Fibroblast of lung (primary cell): ENCODE measurements around the gene FH.

ENCODE experiments used
- CTCF ChIP-seq, 2 donors: IDR thresholded peaks in 1 of 2; conservative IDR thresholded peaks in 1 of 2; 1 replicate in 1 of 2; 2 replicates in 1 of 2; pipeline ENCODE4 v1.5.1; 2011 to 2012; ENCODE audit warnings: low read length in 2 of 2, control low read depth in 1 of 2, inconsistent platforms in 1 of 2, low read depth in 1 of 2, mild to moderate bottlenecking in 1 of 2
- EZH2 ChIP-seq: IDR thresholded peaks from 2 replicates; pipeline ENCODE4 v1.5.1; 2012; ENCODE audit warnings: low read length, control low read depth, mild to moderate bottlenecking; ENCODE audit errors: missing control alignments

GRCh38 chr1:241456743-241457142 is 62.8 kb downstream of the FH start:
- TF ChIP-seq CTCF (conservative IDR thresholded peaks at IDR 0.05 in 1 of 2, IDR thresholded peaks at IDR 0.05 in 1 of 2; ENCODE audit: low read depth in 1 of 2, low read length in 2 of 2) (no peak), EZH2 (no peak)
